Natural killer cell (primary cell): ENCODE results near the gene UPP2. TPM values are rescaled to one million over a fixed set of nuclear protein-coding genes. Genes with fewer than 3 reads are reported as not detected.
A peak's percentile ranks its signal among the peaks of the same experiment; 100 is the strongest.

ENCODE experiments used
- ATAC-seq, 3 donors: fragments of 150-1000 bp in 2 of 3; fragments of 200-7000 bp in 1 of 3; cut with Tn5 transposase; 1 replicate in 1 of 3; 2 replicates in 2 of 3; pipeline ENCODE4 v1.10.0; 2021; ENCODE audit warnings: mild to moderate bottlenecking in 2 of 3, moderate library complexity in 2 of 3
- DNase-seq, 2 donors: peaks; one replicate each; pipeline versions ENCODE4 v3.0.0 to v3.0.0-alpha.2; 2013 to 2021; ENCODE audit warnings: mixed read lengths in 1 of 2
- H3K27ac ChIP-seq: one replicate; pipeline ENCODE4 v1.5.1; 2013; ENCODE audit warnings: mild to moderate bottlenecking, low read length
- H3K27me3 ChIP-seq: one replicate; pipeline ENCODE4 v1.6.1; 2013; ENCODE audit warnings: low read length; ENCODE audit not compliant: control insufficient read depth, insufficient read depth
- H3K36me3 ChIP-seq: one replicate; pipeline ENCODE4 v1.6.1; 2013; ENCODE audit warnings: low read length; ENCODE audit not compliant: control insufficient read depth, insufficient read depth
- H3K4me1 ChIP-seq: one replicate; pipeline ENCODE4 v1.6.1; 2013; ENCODE audit warnings: low read length; ENCODE audit not compliant: control insufficient read depth, insufficient read depth
- H3K4me3 ChIP-seq: one replicate; pipeline ENCODE4 v1.5.1; 2013; ENCODE audit warnings: low read length
- H3K9me3 ChIP-seq: one replicate; pipeline ENCODE4 v1.6.1; 2013; ENCODE audit warnings: low read length; ENCODE audit not compliant: control insufficient read depth, insufficient read depth
- H3K27ac Mint-ChIP-seq, 2 donors: one replicate each; pipeline ENCODE4 v1.8.0; 2022; ENCODE audit warnings: mild to moderate bottlenecking in 2 of 2, mixed read lengths in 2 of 2, moderate library complexity in 1 of 2
- H3K27me3 Mint-ChIP-seq, 2 donors: one replicate each; pipeline ENCODE4 v1.8.0; 2022; ENCODE audit warnings: low read depth in 2 of 2, mixed read lengths in 2 of 2
- H3K36me3 Mint-ChIP-seq: one replicate; pipeline ENCODE4 v1.8.0; 2022; ENCODE audit warnings: mixed read lengths
- H3K4me1 Mint-ChIP-seq, 2 donors: one replicate each; pipeline ENCODE4 v1.8.0; 2022; ENCODE audit warnings: mixed read lengths in 2 of 2
- H3K4me3 Mint-ChIP-seq: one replicate; pipeline ENCODE4 v1.8.0; 2022; ENCODE audit warnings: mild to moderate bottlenecking, moderate library complexity, mixed read lengths
- H3K9me3 Mint-ChIP-seq, 2 donors: one replicate each; pipeline ENCODE4 v1.8.0; 2022; ENCODE audit warnings: mixed read lengths in 2 of 2
- CTCF ChIP-seq: fragments of 200-600 bp; IDR thresholded peaks from one replicate; pipeline ENCODE4 v1.8.0; 2022; ENCODE audit warnings: antibody characterized with exemption
- WGBS: methylation state at CpG from one replicate; pipeline ENCODE4 v1.1.7; 2013; ENCODE audit warnings: missing lambda C conversion rate; ENCODE audit not compliant: insufficient coverage; 5-methylcytosine and 5-hydroxymethylcytosine counted together
- intact Hi-C: fragments of 100-400 bp; cut with micrococcal nuclease; formaldehyde crosslinking; loops from one replicate; pipeline ENCODE4 v1.14.2; 2022
- total RNA-seq, 4 donors: library from RNA; stranded (reverse); fragments of 120-200 nt in 1 of 4; gene quantifications; one replicate each; pipeline versions ENCODE4 v1.2.3 to v1.2.4, GENCODE V29; 2013 to 2022

UPP2 gene
- total RNA-seq, 3 donors from 2014 or later (not counting 1 experiment from before 2014, with no cell fraction given): not detected

- intact Hi-C loops: no loop called here
- Mint-ChIP-seq H3K27ac (no peak overlapping the region), H3K4me3 (no peak overlapping the region), H3K27me3 (peaks cover 0 to 19% of the 10 kb centered on the region in 2 donors), H3K9me3 (no peaks in the 10 kb centered on the region), H3K36me3 (no peaks in the 10 kb centered on the region), H3K4me1 (no peaks in the 10 kb centered on the region)
- Histone ChIP-seq H3K4me3 (no peak overlapping the region), H3K27ac (no peak overlapping the region), H3K27me3 (no peaks in the 10 kb centered on the region), H3K4me1 (no peaks in the 10 kb centered on the region), H3K9me3 (no peaks in the 10 kb centered on the region), H3K36me3 (no peaks in the 10 kb centered on the region)
- no peak for TF ChIP-seq CTCF
- DNase-seq: no peak
- 94% methylated on average over 5 of the region's 5 CpGs for WGBS
- ATAC-seq: no peak
Measured at GRCh38 chr2:158174956-158175355, 73.3 kb downstream of the UPP2 start.

GRCh38 chr2:158178646-158179045 is 77.0 kb downstream of the UPP2 start:
- Mint-ChIP-seq H3K9me3 (no peaks in the 10 kb centered on the region), H3K4me3 (no peak overlapping the region), H3K27me3 (peaks cover 9 to 15% of the 10 kb centered on the region in 2 donors), H3K36me3 (no peaks in the 10 kb centered on the region), H3K27ac (no peak overlapping the region), H3K4me1 (no peaks in the 10 kb centered on the region)
- no peak for TF ChIP-seq CTCF
- 14% methylated on average over 2 of the region's 3 CpGs for WGBS
- Histone ChIP-seq H3K36me3 (no peaks in the 10 kb centered on the region), H3K9me3 (no peaks in the 10 kb centered on the region), H3K4me3 (no peak overlapping the region), H3K27ac (no peak overlapping the region), H3K27me3 (no peaks in the 10 kb centered on the region), H3K4me1 (no peaks in the 10 kb centered on the region)
- DNase-seq (no peak), ATAC-seq (no peak)
- intact Hi-C loops: no loop called here

GRCh38 chr2:158179660-158180059 is 78.0 kb downstream of the UPP2 start:
- H3K36me3 ChIP-seq: no peaks in the 10 kb centered on the region
- Mint-ChIP-seq H3K27ac (no peak overlapping the region), H3K4me3 (no peak overlapping the region), H3K9me3 (no peaks in the 10 kb centered on the region), H3K36me3 (no peaks in the 10 kb centered on the region), H3K4me1 (no peaks in the 10 kb centered on the region), H3K27me3 (peaks cover 9 to 15% of the 10 kb centered on the region in 2 donors)
- H3K4me1 ChIP-seq: no peaks in the 10 kb centered on the region
- no peak overlapping the region for H3K4me3 ChIP-seq
- H3K9me3 ChIP-seq: no peaks in the 10 kb centered on the region
- no peaks in the 10 kb centered on the region for H3K27me3 ChIP-seq
- DNase-seq (peak in 1 of 2 donors; percentile 14), ATAC-seq (no peak)
- no peak for TF ChIP-seq CTCF
- no peak overlapping the region for H3K27ac ChIP-seq
- intact Hi-C loops: no loop called here
- 32% methylated on average over 2 of the region's 2 CpGs for WGBS

- no peaks in the 10 kb centered on the region for H3K36me3 ChIP-seq
- no peaks in the 10 kb centered on the region for H3K27me3 ChIP-seq
- TF ChIP-seq CTCF: no peak
- DNase-seq (no peak), ATAC-seq (no peak)
- H3K4me3 ChIP-seq: no peak overlapping the region
- no peaks in the 10 kb centered on the region for H3K9me3 ChIP-seq
- no peaks in the 10 kb centered on the region for H3K9me3 Mint-ChIP-seq
- peaks cover 9 to 18% of the 10 kb centered on the region in 2 donors for H3K27me3 Mint-ChIP-seq
- no peak overlapping the region for H3K27ac Mint-ChIP-seq
- intact Hi-C loops: no loop called here
- H3K36me3 Mint-ChIP-seq: no peaks in the 10 kb centered on the region
- no peaks in the 10 kb centered on the region for H3K4me1 ChIP-seq
- H3K27ac ChIP-seq: no peak overlapping the region
- WGBS: 67% methylated on average over 2 of the region's 2 CpGs
- no peak overlapping the region for H3K4me3 Mint-ChIP-seq
- H3K4me1 Mint-ChIP-seq: no peaks in the 10 kb centered on the region
Measured at GRCh38 chr2:158181171-158181570, 79.5 kb downstream of the UPP2 start.
